GM10248 (cell line): Measurements from ENCODE around the gene GOLGA7B.

Experiments
- CTCF ChIA-PET: fragments of 300-600 bp; sonication (Branson Sonifier 250); formaldehyde crosslinking; extraction: SDS; loops from one replicate; lab custom pipeline; 2021; ENCODE audit warnings: antibody characterized with exemption; lab: Yijun Ruan, JAX
- POLR2A ChIA-PET: fragments of 350-650 bp; sonication (Branson Sonifier 250); formaldehyde crosslinking; extraction: SDS; loops from one replicate; lab custom pipeline; 2020; ENCODE audit warnings: antibody characterized with exemption; lab: Yijun Ruan, JAX
- DNase-seq: peaks from one replicate; pipeline ENCODE4 v3.0.0; 2012; ENCODE audit errors: extremely low spot score
- CTCF ChIP-seq: IDR thresholded peaks from 2 replicates; pipeline ENCODE4 v1.5.1; 2012; ENCODE audit warnings: mild to moderate bottlenecking, low read depth; ENCODE audit errors: extremely low read depth, missing control alignments, control extremely low read depth

Gene GOLGA7B

GRCh38 chr10:97919012-97919411, 69.4 kb downstream of the GOLGA7B start:
- no peak for TF ChIP-seq CTCF
- DNase-seq, result no peak
- CTCF ChIA-PET, result interaction anchor here (1.0 to 8.4 kb wide), 2 partner anchors 17 to 124 kb away, joined by 3 to 193 read pairs; no protein-coding TSS in a partner anchor
- POLR2A ChIA-PET, result no interaction called here

DNA sequence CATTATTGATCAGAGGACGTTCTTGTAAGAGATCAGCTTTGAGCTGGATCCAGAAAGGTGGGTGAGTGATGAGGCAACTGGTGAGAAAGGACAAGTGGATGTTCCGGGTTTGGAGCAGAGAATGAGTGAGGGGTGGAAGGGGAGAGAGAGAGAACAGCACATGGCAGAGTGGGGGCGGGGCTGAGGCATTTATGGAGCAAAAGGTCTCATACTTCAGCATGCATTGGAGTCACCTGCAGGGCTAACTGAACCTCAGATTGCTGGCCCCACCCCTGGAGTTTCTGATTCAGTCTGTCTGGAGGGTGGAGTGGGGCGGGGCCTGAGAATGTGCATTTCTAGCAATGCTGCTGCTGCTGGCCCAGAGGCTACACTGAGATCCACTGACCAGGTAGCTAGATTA, 71.2 kb downstream of the GOLGA7B start:
- ChIA-PET CTCF (interaction anchor here (1.5 to 8.4 kb wide), 3 partner anchors 10 to 122 kb away, joined by 3 to 193 read pairs (median 8); no protein-coding TSS in a partner anchor), POLR2A (no interaction called here)
- no peak for DNase-seq
- TF ChIP-seq CTCF, result no peak
